GM19463 (cell line): ENCODE data around the gene MET.
"Not testable (repeated sequence)": the region's sequence is repeated elsewhere in the genome, so short reads cannot be mapped to it uniquely, and the experiment has no call there.

Experiments used
- ATAC-seq: cut with Tn5 transposase; IDR thresholded peaks from one replicate; pipeline ENCODE4 v1.9.1; 2021; ENCODE audit warnings: mild to moderate bottlenecking, moderate library complexity; ENCODE audit not compliant: unreplicated experiment

The MET gene

GRCh38 chr7:116697761-116698160 lies 25.8 kb downstream of the MET start:
- no peak for ATAC-seq

- ATAC-seq = no peak
Observed at GRCh38 chr7:116698396-116698795, 26.4 kb downstream of the MET start.

DNA sequence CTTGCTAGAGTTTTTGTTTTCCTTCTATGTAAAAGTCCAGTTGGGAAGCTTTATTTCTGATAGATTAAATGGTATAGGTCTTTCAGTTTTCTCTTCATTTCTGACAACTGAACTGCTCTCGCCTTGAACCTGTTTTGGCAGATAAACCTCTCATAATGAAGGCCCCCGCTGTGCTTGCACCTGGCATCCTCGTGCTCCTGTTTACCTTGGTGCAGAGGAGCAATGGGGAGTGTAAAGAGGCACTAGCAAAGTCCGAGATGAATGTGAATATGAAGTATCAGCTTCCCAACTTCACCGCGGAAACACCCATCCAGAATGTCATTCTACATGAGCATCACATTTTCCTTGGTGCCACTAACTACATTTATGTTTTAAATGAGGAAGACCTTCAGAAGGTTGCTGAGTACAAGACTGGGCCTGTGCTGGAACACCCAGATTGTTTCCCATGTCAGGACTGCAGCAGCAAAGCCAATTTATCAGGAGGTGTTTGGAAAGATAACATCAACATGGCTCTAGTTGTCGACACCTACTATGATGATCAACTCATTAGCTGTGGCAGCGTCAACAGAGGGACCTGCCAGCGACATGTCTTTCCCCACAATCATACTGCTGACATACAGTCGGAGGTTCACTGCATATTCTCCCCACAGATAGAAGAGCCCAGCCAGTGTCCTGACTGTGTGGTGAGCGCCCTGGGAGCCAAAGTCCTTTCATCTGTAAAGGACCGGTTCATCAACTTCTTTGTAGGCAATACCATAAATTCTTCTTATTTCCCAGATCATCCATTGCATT lies 27.1 kb downstream of the MET start:
- no peak for ATAC-seq

- ATAC-seq = no peak
Observed at GRCh38 chr7:116699722-116700120, 27.7 kb downstream of the MET start.

GRCh38 chr7:116702046-116702785 lies 30.2 kb downstream of the MET start:
- ATAC-seq = no peak

DNA sequence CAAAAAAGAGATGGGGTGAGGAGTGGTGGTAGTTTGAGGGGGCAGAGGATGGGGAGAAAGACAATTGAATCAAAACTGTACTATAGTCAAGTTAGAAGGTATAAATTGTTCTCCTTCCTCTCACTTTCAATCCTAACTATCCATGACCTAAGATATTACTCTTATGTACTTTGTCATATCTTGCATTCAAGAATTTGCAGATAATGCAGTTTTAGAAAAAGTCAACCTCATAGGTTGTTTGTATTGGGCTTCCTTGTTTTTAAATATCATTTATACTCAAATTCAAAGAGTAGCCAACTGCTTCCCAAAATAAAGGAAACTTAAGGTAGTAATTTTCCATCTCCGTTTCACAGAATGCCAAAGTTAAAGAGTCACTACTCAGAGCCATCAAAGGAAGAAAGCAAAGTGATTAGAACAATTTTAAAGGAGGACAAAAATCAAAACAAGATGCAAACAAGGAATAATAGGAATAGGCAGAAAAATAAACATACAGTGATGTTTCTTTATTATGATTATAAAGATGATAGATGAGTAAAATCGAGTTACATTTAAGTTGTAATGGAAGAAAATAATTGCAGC lies 32.7 kb downstream of the MET start:
- no peak for ATAC-seq

DNA sequence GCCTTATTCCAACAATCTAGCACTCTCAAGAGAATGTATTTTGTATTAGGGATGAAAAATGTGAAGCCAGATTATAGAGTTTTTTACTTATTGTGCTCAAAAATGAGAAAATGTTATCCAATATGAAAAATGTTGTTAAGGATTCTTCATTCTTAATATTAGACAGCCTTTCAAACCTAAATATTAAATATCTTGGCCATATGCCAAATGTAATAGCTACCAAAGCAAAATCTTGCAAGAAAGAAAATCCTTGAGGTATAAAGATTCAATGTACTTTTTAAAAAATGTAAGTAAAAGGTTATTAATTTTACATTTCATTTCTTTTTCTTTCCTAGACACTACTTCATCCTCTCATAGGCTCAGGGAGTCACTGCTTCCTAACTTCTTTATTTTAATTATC lies 33.4 kb downstream of the MET start:
- ATAC-seq = no peak

DNA sequence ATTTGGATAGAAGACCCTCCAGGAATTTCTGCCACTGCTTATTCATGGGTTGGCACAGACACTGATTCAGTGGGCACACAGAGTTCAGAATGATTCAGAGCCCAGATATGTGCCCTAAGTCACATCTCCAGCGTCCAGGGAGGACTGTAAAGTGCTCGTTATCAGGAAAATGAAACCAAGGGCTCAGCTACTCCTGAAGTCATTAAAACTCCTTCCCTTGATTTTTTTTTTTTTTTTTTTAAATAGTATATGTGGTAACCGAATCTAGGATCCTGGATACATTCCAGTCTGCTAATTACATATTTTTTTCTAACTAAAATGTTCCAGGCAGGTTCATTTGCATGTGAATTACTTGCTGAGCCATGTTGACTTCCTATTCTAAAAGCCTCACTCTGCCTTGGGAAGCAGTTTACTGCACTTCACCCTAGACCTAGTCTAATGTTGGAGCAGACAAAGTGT lies 34.7 kb downstream of the MET start:
- no peak for ATAC-seq

DNA sequence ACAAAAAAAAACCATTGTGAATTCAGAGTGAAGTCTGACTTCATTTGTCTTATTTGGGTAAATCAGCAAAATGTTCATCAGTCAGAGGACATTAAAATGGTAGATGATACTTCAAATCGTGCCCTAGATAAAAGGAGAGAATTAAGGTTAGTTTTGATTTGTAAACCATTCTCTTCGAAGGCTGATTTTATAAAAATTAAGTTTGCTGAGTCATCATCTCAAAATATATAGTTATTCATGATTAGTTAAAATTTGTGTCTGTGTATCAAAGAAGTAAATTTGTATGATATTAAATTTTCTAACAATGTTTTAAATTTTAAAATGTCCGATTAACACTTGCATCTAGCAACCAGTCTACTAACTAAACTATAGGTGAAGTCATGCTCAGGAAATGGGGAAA lies 35.3 kb downstream of the MET start:
- no peak for ATAC-seq

GRCh38 chr7:116708248-116708647 lies 36.3 kb downstream of the MET start:
- ATAC-seq = no peak

- ATAC-seq = no peak
Observed at GRCh38 chr7:116708861-116709260, 36.9 kb downstream of the MET start.

DNA sequence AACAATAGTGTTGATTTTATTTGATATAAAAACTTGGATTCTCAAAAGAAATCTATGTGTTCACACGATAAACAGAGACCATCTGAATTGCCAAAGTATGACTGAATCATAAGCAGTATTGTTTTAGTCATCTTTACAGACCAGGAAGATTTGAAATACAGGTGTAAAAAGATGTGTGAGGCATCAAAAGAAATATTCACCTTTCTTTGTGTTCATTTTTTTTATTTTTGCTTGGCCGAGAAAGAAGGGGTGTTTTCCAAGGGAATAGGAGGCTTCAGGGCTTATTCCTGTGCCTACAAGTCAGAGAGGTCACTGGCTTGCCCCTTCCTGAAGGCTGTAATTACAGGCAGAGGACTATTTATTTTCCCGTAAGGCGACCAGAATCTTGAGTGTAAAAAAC lies 37.3 kb downstream of the MET start:
- ATAC-seq = no peak

DNA sequence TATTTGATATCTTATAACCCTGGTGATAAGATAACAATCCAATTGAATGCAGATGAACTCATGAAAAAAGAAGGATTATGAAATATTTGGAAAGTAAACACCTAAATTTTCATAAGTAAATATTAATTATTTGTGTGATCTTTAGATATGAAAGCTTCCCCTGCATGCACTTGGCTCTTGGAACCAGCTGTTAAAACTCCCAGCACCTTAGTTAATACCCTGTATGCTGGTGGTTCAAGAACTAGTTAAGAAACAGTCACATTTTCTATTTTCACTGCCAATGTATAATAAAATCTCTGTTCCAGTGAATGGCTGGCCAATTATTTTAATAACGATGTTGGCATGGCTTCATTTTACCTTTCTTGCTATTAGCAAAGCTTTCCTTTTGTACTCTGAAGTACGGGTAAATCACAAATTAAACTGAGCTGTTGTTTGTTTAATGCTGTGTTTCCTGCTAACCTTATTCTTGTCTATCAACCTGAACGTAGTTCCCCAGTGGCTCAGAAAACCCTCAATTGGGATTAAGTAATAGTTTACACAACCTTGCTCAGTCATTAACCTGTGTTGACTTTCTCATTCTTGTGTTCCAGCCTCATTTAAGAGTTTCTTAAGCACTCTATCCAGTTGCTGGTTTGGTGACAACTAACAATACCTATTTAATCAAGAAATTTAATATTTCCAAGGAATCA lies 38.9 kb downstream of the MET start:
- ATAC-seq = no peak

DNA sequence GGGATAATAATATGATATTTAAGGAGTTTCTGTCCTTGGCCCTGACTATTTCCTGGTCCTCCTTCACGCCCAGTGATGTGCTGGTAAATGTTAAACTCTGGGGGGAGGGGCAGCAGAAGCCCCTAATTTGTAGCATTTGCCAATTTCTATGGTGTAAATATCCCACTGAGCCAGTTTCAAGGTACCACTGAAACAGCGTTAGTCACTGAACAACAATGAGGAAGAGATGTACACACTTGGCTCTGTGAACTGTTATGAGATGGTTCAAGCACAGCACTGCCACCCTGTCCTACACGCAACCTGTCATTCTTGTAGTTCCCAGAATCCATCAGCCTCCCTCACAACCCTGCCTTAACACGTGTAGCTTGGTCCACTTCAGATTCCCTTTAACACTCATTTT lies 39.8 kb downstream of the MET start:
- ATAC-seq = no peak

GRCh38 chr7:116713500-116713899 lies 41.5 kb downstream of the MET start:
- ATAC-seq = no peak

- ATAC-seq = no peak
Observed at GRCh38 chr7:116713918-116714317, 41.9 kb downstream of the MET start.

GRCh38 chr7:116715077-116715476 lies 43.1 kb downstream of the MET start:
- ATAC-seq = no peak

GRCh38 chr7:116717137-116717536 lies 45.1 kb downstream of the MET start:
- ATAC-seq = no peak

GRCh38 chr7:116723959-116724529 lies 52.0 kb downstream of the MET start:
- ATAC-seq = not testable (repeated sequence)

GRCh38 chr7:116724560-116725231 lies 52.7 kb downstream of the MET start:
- no peak for ATAC-seq
